Measurements from ENCODE around the gene PAPSS2.

DNA sequence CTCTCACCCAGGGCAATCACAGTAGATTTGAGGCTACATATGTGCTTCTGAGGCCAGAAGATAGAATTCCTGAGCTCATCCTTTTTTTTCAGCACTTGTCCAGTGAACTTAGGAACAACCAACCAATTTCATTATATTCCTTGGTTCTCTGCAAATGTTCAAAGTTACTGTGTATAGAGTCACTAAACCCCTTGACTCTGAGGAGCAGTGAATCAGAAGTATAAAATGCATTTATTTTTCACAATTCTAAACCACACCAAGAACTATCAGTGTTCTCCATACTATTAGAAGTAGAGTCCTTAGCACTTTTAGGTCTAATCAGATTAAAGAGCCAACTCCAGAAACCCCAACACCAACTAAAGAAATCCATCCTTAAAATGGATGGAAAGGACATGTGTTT lies 19.6 kb upstream of the PAPSS2 start:
- no peak for TF ChIP-seq TAF1 (conservative IDR thresholded peaks at IDR 0.05)
- TF ChIP-seq, protein P1, sequence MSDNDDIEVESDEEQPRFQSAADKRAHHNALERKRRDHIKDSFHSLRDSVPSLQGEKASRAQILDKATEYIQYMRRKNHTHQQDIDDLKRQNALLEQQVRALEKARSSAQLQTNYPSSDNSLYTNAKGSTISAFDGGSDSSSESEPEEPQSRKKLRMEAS (IDR thresholded peaks at IDR 0.05), result no peak

Measured in liver (tissue), 2 donors.